A673 (cell line): ENCODE measurements around the gene GSG1L.

Experiments
- EZH2 ChIP-seq: fragments of 200-600 bp; sonication (generic); IDR thresholded peaks from 2 replicates; pipeline ENCODE4 v1.6.1; 2017; ENCODE audit warnings: borderline replicate concordance, low read depth, mild to moderate bottlenecking, mixed read lengths, antibody characterized with exemption, low read length; ENCODE audit not compliant: poor library complexity, severe bottlenecking
- TF ChIP-seq, protein P1 (sequence below): fragments of 300-800, 200-600 bp; sonication (generic); conservative IDR thresholded peaks from 2 replicates; pipeline ENCODE4 v1.5.1; 2017; ENCODE audit warnings: low read depth, mild to moderate bottlenecking, antibody characterized with exemption, low read length, moderate library complexity, mixed read lengths

- TF ChIP-seq, protein P1, sequence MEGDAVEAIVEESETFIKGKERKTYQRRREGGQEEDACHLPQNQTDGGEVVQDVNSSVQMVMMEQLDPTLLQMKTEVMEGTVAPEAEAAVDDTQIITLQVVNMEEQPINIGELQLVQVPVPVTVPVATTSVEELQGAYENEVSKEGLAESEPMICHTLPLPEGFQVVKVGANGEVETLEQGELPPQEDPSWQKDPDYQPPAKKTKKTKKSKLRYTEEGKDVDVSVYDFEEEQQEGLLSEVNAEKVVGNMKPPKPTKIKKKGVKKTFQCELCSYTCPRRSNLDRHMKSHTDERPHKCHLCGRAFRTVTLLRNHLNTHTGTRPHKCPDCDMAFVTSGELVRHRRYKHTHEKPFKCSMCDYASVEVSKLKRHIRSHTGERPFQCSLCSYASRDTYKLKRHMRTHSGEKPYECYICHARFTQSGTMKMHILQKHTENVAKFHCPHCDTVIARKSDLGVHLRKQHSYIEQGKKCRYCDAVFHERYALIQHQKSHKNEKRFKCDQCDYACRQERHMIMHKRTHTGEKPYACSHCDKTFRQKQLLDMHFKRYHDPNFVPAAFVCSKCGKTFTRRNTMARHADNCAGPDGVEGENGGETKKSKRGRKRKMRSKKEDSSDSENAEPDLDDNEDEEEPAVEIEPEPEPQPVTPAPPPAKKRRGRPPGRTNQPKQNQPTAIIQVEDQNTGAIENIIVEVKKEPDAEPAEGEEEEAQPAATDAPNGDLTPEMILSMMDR = no peak
- TF ChIP-seq EZH2 = no peak
Observed at GRCh38 chr16:27792486-27793248, 270.8 kb downstream of the GSG1L start.
